Osteoblast (primary cell): ENCODE measurements around the gene EXOSC1. TPM values are rescaled to one million over a fixed set of nuclear protein-coding genes. Genes with fewer than 3 reads are reported as not detected.

Experiments
- DNase-seq: peaks from one replicate; pipeline ENCODE4 v3.0.0; 2011; ENCODE audit warnings: low spot score, mixed read lengths; ENCODE audit not compliant: insufficient read length; ENCODE audit errors: missing footprints
- H2AFZ ChIP-seq: 2 replicates; pipeline ENCODE4 v1.6.0; 2011; ENCODE audit warnings: mild to moderate bottlenecking, low read length
- H3K27ac ChIP-seq: 2 replicates; pipeline ENCODE4 v1.5.1; 2011; ENCODE audit warnings: mild to moderate bottlenecking, low read depth, low read length, moderate library complexity
- H3K27me3 ChIP-seq: 2 replicates; pipeline ENCODE4 v1.6.0; 2012; ENCODE audit warnings: mild to moderate bottlenecking, control low read depth, inconsistent platforms, low read length, moderate library complexity; ENCODE audit not compliant: insufficient read depth
- H3K36me3 ChIP-seq: 2 replicates; pipeline ENCODE4 v1.5.1; 2011; ENCODE audit warnings: mild to moderate bottlenecking, low read length, control low read depth, moderate library complexity; ENCODE audit not compliant: insufficient read depth
- H3K4me1 ChIP-seq: 2 replicates; pipeline ENCODE4 v1.5.1; 2011; ENCODE audit warnings: mild to moderate bottlenecking, low read length, control low read depth, moderate library complexity; ENCODE audit not compliant: insufficient read depth
- H3K4me2 ChIP-seq: 2 replicates; pipeline ENCODE4 v1.6.0; 2011; ENCODE audit warnings: mild to moderate bottlenecking, low read length; ENCODE audit not compliant: insufficient read depth
- H3K4me3 ChIP-seq: fragments of 200-600 bp; sonication (generic); 3 replicates; pipeline ENCODE4 v1.5.1; 2012; ENCODE audit warnings: mild to moderate bottlenecking, low read length, inconsistent platforms; ENCODE audit not compliant: insufficient read depth
- H3K79me2 ChIP-seq: 2 replicates; pipeline ENCODE4 v1.6.0; 2012; ENCODE audit warnings: mild to moderate bottlenecking, low read length, control low read depth, inconsistent platforms; ENCODE audit not compliant: insufficient read depth
- H3K9me3 ChIP-seq: 2 replicates; pipeline ENCODE4 v1.5.1; 2011; ENCODE audit warnings: low read depth, low read length, control low read depth
- H4K20me1 ChIP-seq: 2 replicates; pipeline ENCODE4 v1.6.0; 2012; ENCODE audit warnings: mild to moderate bottlenecking, low read length, control low read depth; ENCODE audit not compliant: insufficient read depth
- CTCF ChIP-seq: IDR thresholded peaks from 2 replicates; pipeline ENCODE4 v1.5.1; 2011; ENCODE audit warnings: mild to moderate bottlenecking, low read depth, low read length, moderate library complexity; ENCODE audit errors: extremely low read depth
- total RNA-seq: library from RNA; depleted of rRNA; stranded (reverse); fragments of >200 nt; gene quantifications from 2 replicates; pipeline ENCODE4 v1.2.3, GENCODE V29; 2012

The EXOSC1 gene
- total RNA-seq, 1 donor = 40.2 TPM

DNA sequence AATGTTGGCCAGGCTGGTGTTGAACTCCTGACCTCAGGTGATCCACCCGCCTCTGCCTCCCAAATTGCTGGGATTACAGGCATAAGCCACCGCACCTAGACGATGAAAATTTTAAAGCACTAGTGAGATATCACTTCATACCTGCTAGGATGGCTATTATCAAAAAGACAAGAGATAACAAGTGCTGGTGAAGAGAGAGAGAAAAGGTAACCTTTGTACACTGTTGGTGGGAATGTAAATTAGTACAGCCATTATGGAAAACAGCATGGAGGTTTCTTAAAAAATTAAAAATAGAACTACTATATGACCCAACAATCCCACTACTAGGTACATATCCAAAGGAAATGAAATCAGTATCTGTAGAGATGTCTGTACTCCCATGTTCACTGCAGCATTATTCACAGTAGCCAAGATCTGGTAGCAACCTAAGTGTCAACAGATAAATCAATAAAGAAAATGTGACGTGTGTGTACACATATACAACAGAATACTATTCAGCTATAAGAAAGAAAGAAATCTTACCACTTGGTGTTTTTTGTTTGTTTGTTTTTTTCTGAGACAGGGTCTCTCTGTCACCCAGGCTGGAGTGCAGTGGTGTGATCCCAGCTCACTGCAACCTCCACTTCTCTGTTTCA, 40.0 kb upstream of the EXOSC1 start:
- Histone ChIP-seq H2AFZ (no peak overlapping the region), H3K4me1 (peaks cover 13% of the 10 kb centered on the region), H3K9me3 (no peaks in the 10 kb centered on the region), H3K36me3 (peaks cover 27% of the 10 kb centered on the region), H3K79me2 (peaks cover 89% of the 10 kb centered on the region), H3K27me3 (no peaks in the 10 kb centered on the region), H4K20me1 (peaks cover 24% of the 10 kb centered on the region), H3K27ac (no peak overlapping the region), H3K4me3 (no peak overlapping the region), H3K4me2 (no peak overlapping the region)
- no peak for DNase-seq
- no peak for TF ChIP-seq CTCF

DNA sequence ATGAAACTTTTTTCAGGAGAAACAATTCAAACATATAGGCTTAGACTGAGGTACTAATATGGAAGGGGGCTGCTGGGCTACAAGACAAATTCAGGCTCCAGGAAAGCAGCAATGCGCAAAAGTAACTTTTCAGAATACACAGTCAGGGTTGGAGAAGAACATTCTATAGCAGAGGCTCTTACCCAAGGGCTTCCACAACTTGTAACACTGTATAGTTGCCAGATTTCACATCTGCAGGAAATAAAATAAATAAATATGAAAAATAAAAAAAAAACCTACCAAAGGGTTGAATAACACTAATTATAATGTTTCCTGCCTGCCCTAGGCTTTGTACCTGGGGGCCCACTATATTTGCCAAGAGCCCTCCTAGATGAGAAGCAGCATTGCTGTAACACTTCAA, 38.1 kb upstream of the EXOSC1 start:
- peaks cover 3% of the 10 kb centered on the region for H3K4me1 ChIP-seq
- no peaks in the 10 kb centered on the region for H3K27me3 ChIP-seq
- H3K9me3 ChIP-seq = no peaks in the 10 kb centered on the region
- no peak overlapping the region for H3K4me2 ChIP-seq
- no peak overlapping the region for H3K27ac ChIP-seq
- H2AFZ ChIP-seq = no peak overlapping the region
- H4K20me1 ChIP-seq = peaks cover 14% of the 10 kb centered on the region
- TF ChIP-seq CTCF = no peak
- H3K79me2 ChIP-seq = peaks cover 84% of the 10 kb centered on the region
- DNase-seq = no peak
- no peak overlapping the region for H3K4me3 ChIP-seq
- H3K36me3 ChIP-seq = peaks cover 44% of the 10 kb centered on the region

DNA sequence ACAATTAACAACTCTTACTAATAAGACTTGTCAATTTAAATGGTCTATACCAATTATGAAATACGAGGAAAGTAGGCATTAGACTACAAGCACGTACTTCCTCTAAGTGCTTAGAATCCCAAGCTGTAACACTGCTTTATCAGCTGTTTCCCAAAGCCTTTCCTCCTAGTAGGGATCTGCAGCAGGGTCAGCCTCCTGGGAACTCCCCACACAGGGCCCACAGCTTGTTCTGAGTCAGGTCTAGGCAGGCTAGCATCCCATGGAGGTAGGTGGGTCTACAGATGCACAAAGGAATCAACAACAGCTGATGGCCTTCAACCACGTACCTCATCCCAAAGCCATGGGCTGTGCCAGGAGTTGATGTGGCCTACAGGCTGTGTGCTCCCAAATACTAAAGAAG, 37.7 kb upstream of the EXOSC1 start:
- H3K27ac ChIP-seq = no peak overlapping the region
- DNase-seq = no peak
- H3K79me2 ChIP-seq = peaks cover 82% of the 10 kb centered on the region
- peaks cover 48% of the 10 kb centered on the region for H3K36me3 ChIP-seq
- no peaks in the 10 kb centered on the region for H3K9me3 ChIP-seq
- peaks cover 12% of the 10 kb centered on the region for H4K20me1 ChIP-seq
- H3K4me2 ChIP-seq = no peak overlapping the region
- H3K27me3 ChIP-seq = no peaks in the 10 kb centered on the region
- no peak overlapping the region for H3K4me3 ChIP-seq
- no peak for TF ChIP-seq CTCF
- peaks cover 3% of the 10 kb centered on the region for H3K4me1 ChIP-seq
- no peak overlapping the region for H2AFZ ChIP-seq

DNA sequence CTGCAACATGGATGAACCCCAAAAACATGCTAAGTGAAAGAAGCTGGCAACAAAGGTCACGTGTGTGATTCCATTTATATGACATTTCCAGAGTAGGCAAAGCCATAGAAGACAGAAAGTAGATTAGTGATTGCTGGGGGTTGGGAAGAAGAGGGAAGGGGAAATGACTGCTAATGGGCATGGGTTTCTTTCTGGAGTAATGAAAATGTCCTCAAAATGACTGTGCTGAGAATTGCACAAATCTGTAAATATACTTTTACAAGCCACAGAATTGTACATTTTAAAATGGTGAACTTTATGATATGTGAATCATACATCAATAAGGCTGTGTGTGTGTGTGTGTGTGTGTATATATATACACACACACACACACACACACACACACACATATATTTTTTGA, 36.6 kb upstream of the EXOSC1 start:
- Histone ChIP-seq H3K36me3 (peaks cover 58% of the 10 kb centered on the region), H3K27me3 (no peaks in the 10 kb centered on the region), H3K4me1 (peaks cover 3% of the 10 kb centered on the region), H2AFZ (no peak overlapping the region), H3K27ac (no peak overlapping the region), H4K20me1 (peaks cover 7% of the 10 kb centered on the region), H3K4me3 (no peak overlapping the region), H3K4me2 (no peak overlapping the region), H3K9me3 (no peaks in the 10 kb centered on the region), H3K79me2 (peaks cover 71% of the 10 kb centered on the region)
- TF ChIP-seq CTCF = no peak
- no peak for DNase-seq
